Occipital lobe (tissue), 2 donors: ENCODE data around the gene PKMYT1. TPM values are rescaled to one million over a fixed set of nuclear protein-coding genes. Genes with fewer than 3 reads are reported as not detected.

Source experiments
- DNase-seq: peaks from one replicate; lab custom pipeline; 2025; lab: John Stamatoyannopoulos, UW
- total RNA-seq: library from RNA; depleted of rRNA; stranded (reverse); fragments of >200 nt; gene quantifications from one replicate; pipeline ENCODE4 v1.2.3, GENCODE V29; 2014

The PKMYT1 gene
- total RNA-seq, 1 donor from 2014 or later, result 3.0 TPM

GRCh38 chr16:3000540-3000939 is 20.3 kb upstream of the PKMYT1 start:
- no peak for DNase-seq

- DNase-seq, result no peak
Observed at GRCh38 chr16:2999929-3000328, 19.7 kb upstream of the PKMYT1 start.

DNA sequence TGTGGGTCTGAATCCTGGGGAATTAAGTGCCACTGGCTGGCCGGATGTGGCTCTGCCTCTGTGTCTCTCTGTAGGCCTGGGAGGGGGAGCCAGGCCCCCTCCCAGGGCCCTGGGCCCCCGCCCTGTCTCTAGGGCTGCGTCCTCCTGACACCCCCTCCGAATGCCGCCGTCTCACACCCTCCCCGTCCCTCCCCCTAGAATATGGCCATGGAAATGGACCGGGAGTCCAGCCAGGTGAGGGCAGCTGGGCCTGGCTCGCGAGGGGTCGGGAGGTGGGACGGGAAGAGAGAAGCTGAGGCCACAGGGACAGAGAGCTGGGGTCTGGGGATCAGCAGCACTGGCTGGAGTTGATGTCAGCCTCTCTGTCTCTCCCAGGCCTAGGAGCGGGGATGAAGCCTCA is 16.1 kb upstream of the PKMYT1 start:
- DNase-seq, result no peak

DNA sequence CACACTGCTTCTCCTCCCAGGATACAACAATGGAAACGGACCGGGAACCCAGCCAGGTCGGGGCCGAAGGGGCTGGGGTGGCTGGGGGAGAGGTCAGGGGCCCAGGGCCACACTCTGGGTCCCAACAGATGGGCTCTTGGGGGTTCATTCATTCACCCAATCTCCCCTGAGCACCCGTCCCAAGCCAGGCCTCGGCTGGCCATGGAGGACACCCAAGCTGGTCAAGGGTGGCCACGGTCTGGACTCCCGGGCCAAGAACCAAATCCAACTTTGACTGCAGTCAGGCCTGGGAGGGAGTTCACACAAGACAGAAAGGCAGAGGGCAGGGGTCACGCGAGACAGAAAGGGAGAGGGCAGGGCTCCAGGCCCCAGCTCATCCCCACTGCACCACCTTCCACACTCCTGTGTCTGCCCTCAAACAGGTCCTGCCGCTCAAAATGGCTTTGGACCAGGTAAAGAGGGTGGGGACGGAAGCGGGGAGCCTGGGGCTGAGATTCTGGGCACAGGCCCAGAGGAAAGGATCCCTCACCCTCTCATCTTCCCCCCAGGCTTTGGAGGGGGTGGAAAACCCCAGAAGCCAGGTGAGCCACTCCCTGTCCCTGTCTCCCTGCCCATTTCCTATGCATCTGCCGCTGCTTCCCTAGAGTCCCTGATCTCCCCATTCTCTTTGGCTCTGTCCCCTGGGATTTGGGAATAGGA is 12.3 kb upstream of the PKMYT1 start:
- DNase-seq, result no peak

GRCh38 chr16:2991566-2992261 is 11.5 kb upstream of the PKMYT1 start:
- DNase-seq, result no peak

GRCh38 chr16:2990891-2991290 is 10.6 kb upstream of the PKMYT1 start:
- no peak for DNase-seq

- DNase-seq, result no peak
Observed at GRCh38 chr16:2988590-2989099, 8.4 kb upstream of the PKMYT1 start.

GRCh38 chr16:2987833-2988232 is 7.6 kb upstream of the PKMYT1 start:
- no peak for DNase-seq

DNA sequence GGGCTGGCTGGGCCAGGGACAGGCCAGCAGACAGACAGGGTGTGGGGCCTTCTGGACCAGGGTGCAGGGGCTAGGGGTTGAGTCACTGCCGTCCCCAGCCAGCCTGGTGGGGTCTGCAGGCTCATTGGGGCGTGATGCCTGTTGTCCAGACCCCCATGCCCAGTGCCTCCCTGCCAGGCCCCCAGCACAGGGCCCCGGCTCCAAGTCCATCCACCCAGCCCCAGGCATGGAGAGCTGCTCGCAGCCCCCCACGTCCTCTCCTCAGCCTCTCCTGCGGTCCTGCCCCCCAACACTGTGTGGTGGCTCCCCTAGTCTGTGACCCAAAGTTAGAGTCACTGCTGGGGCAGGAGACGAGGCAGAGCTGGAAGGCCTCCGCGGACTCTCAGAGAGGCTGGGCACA is 7.0 kb upstream of the PKMYT1 start:
- DNase-seq, result no peak

- DNase-seq, result no peak
Observed at GRCh38 chr16:2986623-2987188, 6.5 kb upstream of the PKMYT1 start.

DNA sequence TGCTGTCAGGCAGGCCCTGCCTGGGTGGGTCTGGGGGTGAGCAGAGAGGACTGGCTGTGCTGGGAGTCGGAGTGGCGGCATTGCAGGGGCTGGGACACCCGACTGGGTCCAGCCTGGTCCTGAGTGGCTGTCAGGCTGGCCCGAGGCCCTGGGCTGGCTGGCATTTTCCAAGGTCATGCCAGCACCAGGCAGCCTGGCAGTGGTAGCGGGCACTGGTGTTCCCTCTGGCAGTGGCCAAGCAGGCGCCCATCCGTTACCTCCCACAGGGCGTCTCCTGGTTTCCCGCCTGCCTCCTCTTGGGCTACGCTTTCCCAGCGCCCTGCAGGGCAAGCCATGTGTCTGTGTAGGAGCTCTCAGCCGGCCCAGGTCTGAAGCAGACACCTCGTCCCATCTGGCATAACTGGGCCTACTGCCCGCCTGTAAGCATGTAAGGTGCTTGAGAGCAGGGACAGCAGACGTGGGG is 5.7 kb upstream of the PKMYT1 start:
- DNase-seq, result no peak

DNA sequence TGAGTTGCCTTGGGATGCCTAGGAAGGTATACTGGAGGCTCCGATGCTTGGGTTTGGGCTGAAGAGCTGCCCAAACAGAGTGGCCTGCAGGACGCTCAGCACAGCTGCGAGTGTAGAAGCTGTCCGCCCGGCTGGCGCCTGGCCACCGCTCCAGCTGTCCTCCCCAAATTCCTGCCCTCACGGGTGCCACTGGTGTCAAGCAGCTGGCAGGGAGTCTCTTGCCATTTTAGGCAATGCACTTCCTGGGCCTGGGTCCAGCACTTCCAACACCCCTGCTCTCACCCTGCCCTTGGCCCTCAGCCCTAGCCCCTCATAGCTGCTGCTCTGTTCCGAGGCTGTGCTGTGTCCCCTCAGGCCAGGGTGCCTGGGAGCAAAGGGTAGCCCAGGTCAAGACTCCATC is 5.2 kb upstream of the PKMYT1 start:
- DNase-seq, result no peak

- peak; percentile 74 for DNase-seq
Observed at GRCh38 chr16:2983706-2984136, 3.5 kb upstream of the PKMYT1 start.

DNA sequence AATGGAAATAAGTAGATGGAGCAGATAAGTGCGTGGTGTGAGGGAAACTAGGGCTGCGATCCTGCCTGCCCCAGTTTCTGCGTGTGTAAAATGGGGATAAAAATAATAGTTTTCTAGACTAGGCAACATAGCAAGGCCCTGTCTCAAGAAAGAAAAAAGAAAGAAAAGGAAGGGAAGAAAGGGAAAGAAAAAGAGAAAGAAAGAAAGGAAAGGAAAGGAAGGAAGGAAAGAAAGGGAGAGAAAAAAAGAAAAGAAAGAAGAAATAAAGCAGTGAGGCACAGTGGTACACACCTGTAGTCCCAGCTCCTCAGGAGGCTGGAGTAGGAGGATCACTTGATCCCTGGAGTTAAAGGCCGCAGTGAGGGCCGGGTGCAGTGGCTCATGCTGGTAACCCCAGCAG is 2.2 kb upstream of the PKMYT1 start:
- no peak for DNase-seq

DNA sequence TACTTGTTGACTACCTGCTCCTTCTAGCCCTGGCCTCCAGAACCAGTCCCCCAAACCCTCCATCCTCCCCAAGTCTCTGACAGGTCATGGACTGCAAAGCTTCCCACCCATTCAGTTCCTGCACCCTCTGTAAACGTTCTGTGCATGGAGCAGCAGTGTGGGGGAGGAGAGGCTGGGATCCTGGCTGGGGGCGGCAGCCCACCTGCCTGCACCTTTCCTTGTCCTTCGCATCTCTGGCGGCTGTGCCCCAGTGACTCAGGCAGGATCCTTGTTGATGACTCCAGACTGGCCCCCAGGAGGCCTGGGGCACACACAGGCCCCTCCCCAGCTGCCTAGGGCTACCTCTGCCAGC is 1.6 kb upstream of the PKMYT1 start:
- DNase-seq, result no peak

DNA sequence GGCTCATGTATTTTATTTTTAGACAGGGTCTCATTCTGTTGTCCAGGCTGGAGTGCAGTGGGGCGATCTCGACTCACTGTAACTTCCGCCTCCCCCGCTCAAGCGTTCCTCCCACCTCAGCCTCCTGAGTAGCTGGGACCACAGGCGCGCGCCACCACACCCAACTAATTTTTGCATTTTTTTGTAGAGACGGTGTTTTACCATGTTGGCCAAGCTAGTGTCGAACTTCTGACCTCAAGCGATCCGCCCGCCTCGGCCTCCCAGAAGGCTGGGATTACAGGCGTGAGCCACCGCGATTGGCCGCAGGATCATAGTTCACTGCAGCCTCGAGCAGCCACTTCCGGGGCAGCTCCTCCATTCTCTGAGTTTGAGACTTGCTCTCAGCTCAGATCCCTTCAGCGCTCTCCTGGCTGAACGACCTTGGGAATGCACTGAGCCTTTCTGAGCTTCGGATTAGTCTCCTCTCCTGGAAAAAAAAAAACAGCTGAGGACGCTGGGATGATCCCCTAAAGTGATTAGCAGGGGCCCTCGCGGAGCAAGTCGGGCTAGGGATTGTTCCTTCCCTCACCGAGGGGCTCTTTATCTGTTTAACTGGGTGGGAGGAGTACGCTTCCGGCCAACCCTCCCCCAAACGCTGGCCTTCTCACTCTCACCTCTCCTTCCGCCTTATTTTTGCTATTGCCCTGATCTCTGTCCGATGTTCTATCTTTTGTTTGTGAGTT is 1.1 kb upstream of the PKMYT1 start:
- DNase-seq, result no peak

DNA sequence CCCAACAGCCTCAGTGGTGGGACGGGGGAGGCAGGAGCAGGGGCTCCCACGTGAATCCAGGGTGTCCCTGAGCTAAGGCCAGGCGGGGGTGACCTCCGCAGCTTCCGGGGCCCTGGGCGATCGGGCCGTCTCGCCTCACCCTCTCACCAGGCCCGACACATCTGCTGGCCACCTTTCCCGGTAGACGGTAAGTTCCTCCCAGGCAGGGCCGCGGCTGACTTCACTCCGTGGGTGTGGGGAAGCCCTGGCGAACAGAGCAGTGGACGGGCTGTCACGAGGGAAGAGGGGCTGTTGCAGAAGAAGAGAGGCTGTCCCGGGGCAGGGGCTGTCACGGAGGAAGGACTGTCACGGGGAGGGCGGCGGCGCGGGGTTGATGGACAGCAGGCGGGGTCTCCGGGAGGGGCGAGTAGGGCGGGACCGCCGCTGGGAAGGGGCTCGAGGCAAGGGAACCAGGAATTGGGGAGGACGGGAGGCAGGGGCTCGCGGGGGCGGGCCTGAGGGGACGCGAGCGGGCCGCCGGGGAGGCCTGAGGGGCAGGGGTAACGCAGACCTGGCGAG is 498 bp downstream of the PKMYT1 start:
- no peak for DNase-seq

DNA sequence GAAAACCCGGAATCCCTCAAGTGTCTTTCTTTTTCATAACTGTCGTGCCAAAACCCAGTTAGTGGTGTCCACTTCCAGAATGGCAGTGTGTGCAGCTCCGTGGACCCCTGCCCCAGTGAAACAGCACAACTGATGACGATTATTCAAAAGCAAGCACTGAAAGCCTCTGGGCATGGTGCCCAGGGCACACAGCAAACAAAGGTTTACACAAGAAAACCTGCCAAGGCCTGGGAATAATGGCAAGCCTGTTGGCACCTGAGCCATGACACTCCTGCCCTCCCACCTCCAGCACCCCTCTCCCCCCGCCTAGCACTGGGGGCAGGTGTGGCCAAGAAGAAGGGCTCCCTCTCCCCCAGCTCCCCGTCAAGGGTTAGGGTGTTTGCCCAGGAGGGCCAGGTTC is 2.8 kb downstream of the PKMYT1 start:
- no peak for DNase-seq

- DNase-seq, result no peak
Observed at GRCh38 chr16:2976673-2977072, 3.6 kb downstream of the PKMYT1 start.

DNA sequence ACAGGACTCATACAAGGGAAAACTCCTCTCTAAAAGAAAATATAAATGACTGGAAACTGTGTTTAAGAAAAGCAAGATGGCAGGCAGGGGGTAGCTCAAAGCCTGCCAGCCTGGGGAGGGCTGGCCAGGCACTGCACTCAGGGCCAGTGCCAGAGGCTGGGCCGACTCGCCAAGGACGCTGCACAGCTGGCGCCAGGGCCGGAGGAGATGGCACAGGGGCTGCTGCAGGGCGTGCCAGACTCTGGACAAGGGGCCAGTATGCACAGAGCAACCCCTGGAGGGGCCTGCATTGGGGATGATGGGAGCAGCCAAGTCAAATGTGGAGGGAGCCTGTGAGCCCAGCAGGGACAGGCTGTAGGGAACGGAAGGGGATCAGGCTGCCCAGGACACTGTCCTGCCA is 4.0 kb downstream of the PKMYT1 start:
- DNase-seq, result no peak

- DNase-seq, result no peak
Observed at GRCh38 chr16:2975161-2975795, 5.0 kb downstream of the PKMYT1 start.
